Suprapubic skin (tissue), 4 donors: ENCODE measurements around the gene TCEA2.

Source experiments
- CTCF ChIP-seq, 2 donors: fragments of 200-600 bp in 1 of 2; fragments of 450-650 bp in 1 of 2; sonication (generic) in 1 of 2; IDR thresholded peaks; one replicate each; pipeline ENCODE4 v1.5.1; 2016 to 2019; ENCODE audit warnings: antibody characterized with exemption in 2 of 2, mild to moderate bottlenecking in 1 of 2, moderate library complexity in 1 of 2
- POLR2A ChIP-seq, 2 donors: fragments of 450-650 bp; IDR thresholded peaks; one replicate each; pipeline ENCODE4 v1.6.1; 2017; ENCODE audit warnings: antibody characterized with exemption in 2 of 2, mild to moderate bottlenecking in 2 of 2, moderate library complexity in 2 of 2
- POLR2AphosphoS5 ChIP-seq, 3 donors: sonication (generic); formaldehyde crosslinking; IDR thresholded peaks; one replicate each; pipeline ENCODE4 v1.6.1; 2017; ENCODE audit warnings: antibody characterized with exemption in 3 of 3

- TF ChIP-seq CTCF (IDR thresholded peaks at IDR 0.05) (no peak), POLR2AphosphoS5 (IDR thresholded peaks at IDR 0.05) (no peak), POLR2A (IDR thresholded peaks at IDR 0.05) (no peak)
Measured at GRCh38 chr20:64075556-64075955, 12.6 kb downstream of the TCEA2 start.
